WTC11 (cell line): Measurements from ENCODE around the gene ABR.

Experiments
- FOXJ3 ChIP-seq: sonication (generic); formaldehyde crosslinking; IDR thresholded peaks from 2 replicates; pipeline ENCODE4 v1.9.0; 2021; ENCODE audit warnings: missing genetic modification reagents, mild to moderate bottlenecking, borderline replicate concordance
- TF ChIP-seq, protein P1 (sequence below): sonication (generic); formaldehyde crosslinking; conservative IDR thresholded peaks from 2 replicates; pipeline ENCODE4 v1.8.1; 2023; ENCODE audit warnings: mild to moderate bottlenecking, low read depth, missing genetic modification reagents, moderate library complexity

- TF ChIP-seq, protein P1, sequence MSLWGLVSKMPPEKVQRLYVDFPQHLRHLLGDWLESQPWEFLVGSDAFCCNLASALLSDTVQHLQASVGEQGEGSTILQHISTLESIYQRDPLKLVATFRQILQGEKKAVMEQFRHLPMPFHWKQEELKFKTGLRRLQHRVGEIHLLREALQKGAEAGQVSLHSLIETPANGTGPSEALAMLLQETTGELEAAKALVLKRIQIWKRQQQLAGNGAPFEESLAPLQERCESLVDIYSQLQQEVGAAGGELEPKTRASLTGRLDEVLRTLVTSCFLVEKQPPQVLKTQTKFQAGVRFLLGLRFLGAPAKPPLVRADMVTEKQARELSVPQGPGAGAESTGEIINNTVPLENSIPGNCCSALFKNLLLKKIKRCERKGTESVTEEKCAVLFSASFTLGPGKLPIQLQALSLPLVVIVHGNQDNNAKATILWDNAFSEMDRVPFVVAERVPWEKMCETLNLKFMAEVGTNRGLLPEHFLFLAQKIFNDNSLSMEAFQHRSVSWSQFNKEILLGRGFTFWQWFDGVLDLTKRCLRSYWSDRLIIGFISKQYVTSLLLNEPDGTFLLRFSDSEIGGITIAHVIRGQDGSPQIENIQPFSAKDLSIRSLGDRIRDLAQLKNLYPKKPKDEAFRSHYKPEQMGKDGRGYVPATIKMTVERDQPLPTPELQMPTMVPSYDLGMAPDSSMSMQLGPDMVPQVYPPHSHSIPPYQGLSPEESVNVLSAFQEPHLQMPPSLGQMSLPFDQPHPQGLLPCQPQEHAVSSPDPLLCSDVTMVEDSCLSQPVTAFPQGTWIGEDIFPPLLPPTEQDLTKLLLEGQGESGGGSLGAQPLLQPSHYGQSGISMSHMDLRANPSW (CRISPR knock-in tag), result no peak
- no peak for TF ChIP-seq FOXJ3 (CRISPR knock-in tag)
Measured at GRCh38 chr17:1224330-1224729, 44.5 kb upstream of the ABR start.
